ENCODE measurements around the gene TMEM8B.

The TMEM8B gene, protein sequence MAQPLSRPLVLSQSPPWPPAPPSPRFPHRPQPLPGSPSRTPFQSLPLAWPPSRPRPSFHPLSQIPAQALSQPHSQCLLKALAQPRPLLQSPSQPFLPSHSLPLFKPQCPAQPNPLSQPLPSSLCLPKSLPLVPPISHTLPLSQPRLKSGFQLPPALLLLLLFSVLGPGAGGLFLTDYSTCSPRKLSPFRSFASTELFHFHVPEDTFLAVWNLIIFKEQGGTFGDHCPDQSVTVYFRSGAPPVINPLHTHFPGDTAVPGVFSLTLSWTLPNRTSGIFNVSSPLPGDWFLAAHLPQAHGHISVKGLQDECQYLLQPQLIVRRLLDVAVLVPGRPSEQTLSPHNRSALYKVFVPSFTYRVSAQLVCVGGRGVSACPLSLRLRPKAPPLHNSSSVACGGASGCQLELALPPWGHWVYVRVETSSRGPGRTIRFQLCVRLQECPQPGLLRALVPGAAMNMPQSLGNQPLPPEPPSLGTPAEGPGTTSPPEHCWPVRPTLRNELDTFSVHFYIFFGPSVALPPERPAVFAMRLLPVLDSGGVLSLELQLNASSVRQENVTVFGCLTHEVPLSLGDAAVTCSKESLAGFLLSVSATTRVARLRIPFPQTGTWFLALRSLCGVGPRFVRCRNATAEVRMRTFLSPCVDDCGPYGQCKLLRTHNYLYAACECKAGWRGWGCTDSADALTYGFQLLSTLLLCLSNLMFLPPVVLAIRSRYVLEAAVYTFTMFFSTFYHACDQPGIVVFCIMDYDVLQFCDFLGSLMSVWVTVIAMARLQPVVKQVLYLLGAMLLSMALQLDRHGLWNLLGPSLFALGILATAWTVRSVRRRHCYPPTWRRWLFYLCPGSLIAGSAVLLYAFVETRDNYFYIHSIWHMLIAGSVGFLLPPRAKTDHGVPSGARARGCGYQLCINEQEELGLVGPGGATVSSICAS

DNA sequence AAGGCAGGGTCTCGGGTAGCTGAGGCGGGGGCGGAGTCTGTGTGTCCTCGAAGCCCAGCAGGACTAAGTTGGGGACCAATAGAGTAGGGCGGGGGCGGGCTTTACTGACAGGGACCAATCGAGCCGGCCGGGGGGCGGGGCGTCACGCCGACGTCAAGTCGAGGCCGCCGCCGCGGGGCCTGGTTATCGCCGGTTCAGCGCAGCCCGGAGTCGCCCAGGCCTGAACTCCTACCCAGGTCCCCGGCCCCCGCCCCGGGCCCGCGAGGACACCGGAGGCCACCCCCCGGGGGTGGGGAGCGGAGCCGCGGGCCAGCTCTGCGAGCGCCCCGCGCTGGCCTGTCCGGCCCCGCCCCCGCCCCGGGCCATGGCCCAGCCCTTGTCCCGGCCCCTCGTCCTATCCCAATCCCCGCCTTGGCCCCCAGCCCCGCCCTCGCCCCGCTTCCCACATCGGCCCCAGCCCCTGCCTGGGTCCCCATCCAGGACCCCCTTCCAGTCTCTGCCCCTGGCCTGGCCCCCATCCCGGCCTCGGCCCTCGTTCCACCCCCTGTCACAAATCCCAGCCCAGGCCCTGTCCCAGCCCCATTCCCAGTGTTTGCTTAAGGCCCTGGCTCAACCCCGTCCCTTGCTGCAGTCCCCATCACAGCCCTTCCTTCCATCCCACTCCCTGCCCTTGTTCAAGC lies at the start of gene TMEM8B:
Gene TMEM8B, plus strand, starts transcription at position 145 of the 680 bp plus-strand sequence. Its CDS starts 220 bp downstream, at position 365.
- Histone ChIP-seq H3K4me1 (ENCODE audit: control insufficient read depth in 2 of 2, insufficient read depth in 2 of 2, low read length in 2 of 2) (peaks cover 36% of the 10 kb centered on the region in 2 donors), H3K36me3 (ENCODE audit: control insufficient read depth in 2 of 2, insufficient read depth in 2 of 2, low read length in 2 of 2) (no peaks in the 10 kb centered on the region), H3K4me3 (ENCODE audit: low read length in 2 of 2) (peak within 1 kb of the TSS; percentile 85 to 92), H3K9me3 (ENCODE audit: control insufficient read depth in 2 of 2, low read length in 2 of 2) (no peaks in the 10 kb centered on the region), H3K27ac (ENCODE audit: low read depth in 2 of 2, low read length in 2 of 2) (peak within 1 kb of the TSS; percentile 87), H3K27me3 (ENCODE audit: control insufficient read depth in 2 of 2, insufficient read depth in 2 of 2, low read length in 2 of 2) (no peaks in the 10 kb centered on the region), H3K9ac (ENCODE audit: low read depth in 1 of 2, low read length in 2 of 2) (peak within 1 kb of the TSS; percentile 87 to 94)

- Histone ChIP-seq H3K4me1 (ENCODE audit: control insufficient read depth in 2 of 2, insufficient read depth in 2 of 2, low read length in 2 of 2) (no peaks in the 10 kb centered on the region), H3K9ac (ENCODE audit: low read depth in 1 of 2, low read length in 2 of 2) (no peak overlapping the region), H3K27ac (ENCODE audit: low read depth in 2 of 2, low read length in 2 of 2) (no peak overlapping the region), H3K27me3 (ENCODE audit: control insufficient read depth in 2 of 2, insufficient read depth in 2 of 2, low read length in 2 of 2) (no peaks in the 10 kb centered on the region), H3K4me3 (ENCODE audit: low read length in 2 of 2) (no peak overlapping the region), H3K36me3 (ENCODE audit: control insufficient read depth in 2 of 2, insufficient read depth in 2 of 2, low read length in 2 of 2) (peaks cover 0 to 6% of the 10 kb centered on the region in 2 donors), H3K9me3 (ENCODE audit: control insufficient read depth in 2 of 2, low read length in 2 of 2) (no peaks in the 10 kb centered on the region)
Observed at GRCh38 chr9:35781066-35781465, 48.0 kb upstream of the TMEM8B start.

- no peaks in the 10 kb centered on the region for H3K4me1 ChIP-seq (ENCODE audit: control insufficient read depth in 2 of 2, insufficient read depth in 2 of 2, low read length in 2 of 2)
- H3K9me3 ChIP-seq (ENCODE audit: control insufficient read depth in 2 of 2, low read length in 2 of 2) = no peaks in the 10 kb centered on the region
- no peaks in the 10 kb centered on the region for H3K27me3 ChIP-seq (ENCODE audit: control insufficient read depth in 2 of 2, insufficient read depth in 2 of 2, low read length in 2 of 2)
- H3K36me3 ChIP-seq (ENCODE audit: control insufficient read depth in 2 of 2, insufficient read depth in 2 of 2, low read length in 2 of 2) = peaks cover 0 to 6% of the 10 kb centered on the region in 2 donors
- H3K4me3 ChIP-seq (ENCODE audit: low read length in 2 of 2) = no peak overlapping the region
- no peak overlapping the region for H3K27ac ChIP-seq (ENCODE audit: low read depth in 2 of 2, low read length in 2 of 2)
- H3K9ac ChIP-seq (ENCODE audit: low read depth in 1 of 2, low read length in 2 of 2) = no peak overlapping the region
Observed at GRCh38 chr9:35783418-35783817, 45.6 kb upstream of the TMEM8B start.

DNA sequence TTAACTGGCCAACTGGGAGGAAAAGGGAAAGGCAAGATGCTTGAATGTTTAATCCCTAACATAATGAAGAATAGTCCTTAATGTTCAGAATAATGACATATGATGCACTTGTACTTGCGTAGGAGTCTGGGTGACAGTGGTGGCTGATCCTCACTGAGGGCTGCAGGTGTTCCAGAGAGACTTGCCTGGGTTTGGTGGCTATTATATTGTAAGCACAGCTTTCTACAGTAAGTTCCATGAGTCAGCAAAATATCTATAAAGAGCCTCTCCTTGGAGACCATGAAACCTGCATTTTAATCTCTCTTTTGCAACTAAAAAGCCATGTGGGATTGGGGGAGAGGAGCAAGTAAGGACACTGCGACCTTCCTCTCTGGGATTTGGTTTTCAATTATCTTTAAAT lies 39.5 kb upstream of the TMEM8B start:
- no peak overlapping the region for H3K27ac ChIP-seq (ENCODE audit: low read depth in 2 of 2, low read length in 2 of 2)
- H3K4me1 ChIP-seq (ENCODE audit: control insufficient read depth in 2 of 2, insufficient read depth in 2 of 2, low read length in 2 of 2) = peaks cover 6 to 10% of the 10 kb centered on the region in 2 donors
- no peaks in the 10 kb centered on the region for H3K9me3 ChIP-seq (ENCODE audit: control insufficient read depth in 2 of 2, low read length in 2 of 2)
- H3K4me3 ChIP-seq (ENCODE audit: low read length in 2 of 2) = no peak overlapping the region
- H3K9ac ChIP-seq (ENCODE audit: low read depth in 1 of 2, low read length in 2 of 2) = no peak overlapping the region
- H3K27me3 ChIP-seq (ENCODE audit: control insufficient read depth in 2 of 2, insufficient read depth in 2 of 2, low read length in 2 of 2) = no peaks in the 10 kb centered on the region
- peaks cover 3 to 7% of the 10 kb centered on the region in 2 donors for H3K36me3 ChIP-seq (ENCODE audit: control insufficient read depth in 2 of 2, insufficient read depth in 2 of 2, low read length in 2 of 2)

GRCh38 chr9:35790025-35790384 lies 39.0 kb upstream of the TMEM8B start:
- no peak overlapping the region for H3K27ac ChIP-seq (ENCODE audit: low read depth in 2 of 2, low read length in 2 of 2)
- peaks cover 3 to 7% of the 10 kb centered on the region in 2 donors for H3K36me3 ChIP-seq (ENCODE audit: control insufficient read depth in 2 of 2, insufficient read depth in 2 of 2, low read length in 2 of 2)
- peaks cover 6 to 10% of the 10 kb centered on the region in 2 donors for H3K4me1 ChIP-seq (ENCODE audit: control insufficient read depth in 2 of 2, insufficient read depth in 2 of 2, low read length in 2 of 2)
- H3K4me3 ChIP-seq (ENCODE audit: low read length in 2 of 2) = no peak overlapping the region
- H3K27me3 ChIP-seq (ENCODE audit: control insufficient read depth in 2 of 2, insufficient read depth in 2 of 2, low read length in 2 of 2) = no peaks in the 10 kb centered on the region
- H3K9ac ChIP-seq (ENCODE audit: low read depth in 1 of 2, low read length in 2 of 2) = no peak overlapping the region
- H3K9me3 ChIP-seq (ENCODE audit: control insufficient read depth in 2 of 2, low read length in 2 of 2) = no peaks in the 10 kb centered on the region

GRCh38 chr9:35790385-35791296 lies 38.4 kb upstream of the TMEM8B start:
- H3K27ac ChIP-seq (ENCODE audit: low read depth in 2 of 2, low read length in 2 of 2) = peak overlapping the region in 1 of 2 donors; percentile 33
- no peaks in the 10 kb centered on the region for H3K9me3 ChIP-seq (ENCODE audit: control insufficient read depth in 2 of 2, low read length in 2 of 2)
- no peak overlapping the region for H3K4me3 ChIP-seq (ENCODE audit: low read length in 2 of 2)
- peaks cover 6 to 10% of the 10 kb centered on the region in 2 donors for H3K4me1 ChIP-seq (ENCODE audit: control insufficient read depth in 2 of 2, insufficient read depth in 2 of 2, low read length in 2 of 2)
- no peak overlapping the region for H3K9ac ChIP-seq (ENCODE audit: low read depth in 1 of 2, low read length in 2 of 2)
- H3K27me3 ChIP-seq (ENCODE audit: control insufficient read depth in 2 of 2, insufficient read depth in 2 of 2, low read length in 2 of 2) = no peaks in the 10 kb centered on the region
- H3K36me3 ChIP-seq (ENCODE audit: control insufficient read depth in 2 of 2, insufficient read depth in 2 of 2, low read length in 2 of 2) = peaks cover 3 to 4% of the 10 kb centered on the region in 2 donors

- Histone ChIP-seq H3K27me3 (ENCODE audit: control insufficient read depth in 2 of 2, insufficient read depth in 2 of 2, low read length in 2 of 2) (no peaks in the 10 kb centered on the region), H3K4me1 (ENCODE audit: control insufficient read depth in 2 of 2, insufficient read depth in 2 of 2, low read length in 2 of 2) (peaks cover 6 to 10% of the 10 kb centered on the region in 2 donors), H3K36me3 (ENCODE audit: control insufficient read depth in 2 of 2, insufficient read depth in 2 of 2, low read length in 2 of 2) (peaks cover 3 to 4% of the 10 kb centered on the region in 2 donors), H3K4me3 (ENCODE audit: low read length in 2 of 2) (peak within 1 kb of the TSS in 1 of 2 donors; percentile 22), H3K9ac (ENCODE audit: low read depth in 1 of 2, low read length in 2 of 2) (peak within 1 kb of the TSS in 1 of 2 donors; percentile 12), H3K27ac (ENCODE audit: low read depth in 2 of 2, low read length in 2 of 2) (peak within 1 kb of the TSS in 1 of 2 donors; percentile 33), H3K9me3 (ENCODE audit: control insufficient read depth in 2 of 2, low read length in 2 of 2) (no peaks in the 10 kb centered on the region)
Observed at GRCh38 chr9:35791297-35791921, 37.6 kb upstream of the TMEM8B start, which contains the start of gene NPR2. Gene NPR2, plus strand, starts transcription at chr9:35791591. Its CDS starts 818 bp downstream, at chr9:35792409.

DNA sequence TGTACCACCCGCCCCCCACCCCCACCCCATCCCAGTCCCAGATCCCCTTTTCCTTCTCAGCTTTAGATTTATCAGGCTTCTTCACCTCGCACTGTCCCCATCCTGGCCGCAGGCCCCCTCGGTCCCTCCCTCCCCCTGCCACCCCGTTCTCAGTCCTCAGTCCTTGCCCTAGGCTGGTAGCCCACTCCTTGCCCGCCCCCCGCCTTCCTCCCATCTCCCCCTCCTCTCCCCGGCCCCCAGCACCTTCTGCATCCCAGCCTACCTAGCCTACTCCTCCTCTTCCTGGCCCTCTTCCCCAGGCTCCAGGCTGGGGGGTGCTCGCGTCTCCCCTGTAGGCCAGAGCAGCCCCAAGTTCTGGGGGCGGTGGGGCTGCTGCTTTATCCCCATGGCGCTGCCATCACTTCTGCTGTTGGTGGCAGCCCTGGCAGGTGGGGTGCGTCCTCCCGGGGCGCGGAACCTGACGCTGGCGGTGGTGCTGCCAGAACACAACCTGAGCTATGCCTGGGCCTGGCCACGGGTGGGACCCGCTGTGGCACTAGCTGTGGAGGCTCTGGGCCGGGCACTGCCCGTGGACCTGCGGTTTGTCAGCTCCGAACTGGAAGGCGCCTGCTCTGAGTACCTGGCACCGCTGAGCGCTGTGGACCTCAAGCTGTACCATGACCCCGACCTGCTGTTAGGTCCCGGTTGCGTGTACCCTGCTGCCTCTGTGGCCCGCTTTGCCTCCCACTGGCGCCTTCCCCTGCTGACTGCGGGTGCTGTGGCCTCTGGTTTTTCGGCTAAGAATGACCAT lies 36.8 kb upstream of the TMEM8B start:
- H3K9ac ChIP-seq (ENCODE audit: low read depth in 1 of 2, low read length in 2 of 2) = no peak overlapping the region
- no peaks in the 10 kb centered on the region for H3K9me3 ChIP-seq (ENCODE audit: control insufficient read depth in 2 of 2, low read length in 2 of 2)
- H3K36me3 ChIP-seq (ENCODE audit: control insufficient read depth in 2 of 2, insufficient read depth in 2 of 2, low read length in 2 of 2) = peaks cover 3 to 4% of the 10 kb centered on the region in 2 donors
- H3K27ac ChIP-seq (ENCODE audit: low read depth in 2 of 2, low read length in 2 of 2) = no peak overlapping the region
- H3K27me3 ChIP-seq (ENCODE audit: control insufficient read depth in 2 of 2, insufficient read depth in 2 of 2, low read length in 2 of 2) = no peaks in the 10 kb centered on the region
- no peak overlapping the region for H3K4me3 ChIP-seq (ENCODE audit: low read length in 2 of 2)
- H3K4me1 ChIP-seq (ENCODE audit: control insufficient read depth in 2 of 2, insufficient read depth in 2 of 2, low read length in 2 of 2) = peaks cover 6 to 10% of the 10 kb centered on the region in 2 donors

All from mucosa of rectum (tissue), 2 donors.